CD4-positive, alpha-beta T cell (primary cell): Measurements from ENCODE around the gene SSUH2. TPM values are rescaled to one million over a fixed set of nuclear protein-coding genes. Genes with fewer than 3 reads are reported as not detected.

Experiments
- ATAC-seq: fragments of 200-7000 bp; cut with Tn5 transposase; one replicate; pipeline ENCODE4 v1.10.0; 2022; ENCODE audit warnings: mild to moderate bottlenecking; ENCODE audit not compliant: poor library complexity
- CTCF ChIA-PET: fragments of 350-600 bp; sonication (Branson Sonifier 250); formaldehyde crosslinking; loops from one replicate; lab custom pipeline; 2021; ENCODE audit warnings: antibody characterized with exemption, inconsistent platforms; lab: Charles Lee
- POLR2A ChIA-PET: fragments of 350-600 bp; sonication (Branson Sonifier 250); formaldehyde crosslinking; loops from one replicate; lab custom pipeline; 2021; ENCODE audit warnings: antibody characterized with exemption, inconsistent platforms; lab: Charles Lee
- DNase-seq, 14 experiments: peaks; one replicate each; pipeline ENCODE4 v3.0.0-alpha.2; 2013 to 2020; ENCODE audit warnings: mixed read lengths in 2 of 14
- H3K27ac ChIP-seq, 2 donors: one replicate each; pipeline versions ENCODE4 v1.5.1 to v1.7.0; 2013; ENCODE audit warnings: low read length in 2 of 2, low read depth in 1 of 2, mild to moderate bottlenecking in 1 of 2
- H3K27me3 ChIP-seq, 2 experiments: 1 replicate in 1 of 2; 2 replicates in 1 of 2; pipeline versions ENCODE4 v1.6.1 to v1.7.0; 2013; ENCODE audit warnings: low read length in 2 of 2, control low read depth in 1 of 2, mild to moderate bottlenecking in 1 of 2, moderate library complexity in 1 of 2; ENCODE audit not compliant: insufficient read depth in 2 of 2, control insufficient read depth in 1 of 2
- H3K36me3 ChIP-seq: one replicate; pipeline ENCODE4 v1.6.1; 2013; ENCODE audit warnings: low read length, control low read depth; ENCODE audit not compliant: insufficient read depth
- H3K4me1 ChIP-seq: one replicate; pipeline ENCODE4 v1.6.1; 2013; ENCODE audit warnings: low read length, control low read depth; ENCODE audit not compliant: insufficient read depth
- H3K4me3 ChIP-seq: one replicate; pipeline ENCODE4 v1.5.1; 2013; ENCODE audit warnings: mild to moderate bottlenecking, low read length, moderate library complexity
- H3K9me3 ChIP-seq, 2 experiments: 1 replicate in 1 of 2; 2 replicates in 1 of 2; pipeline versions ENCODE4 v1.6.1 to v1.7.0; 2013; ENCODE audit warnings: low read length in 2 of 2, mild to moderate bottlenecking in 2 of 2, control low read depth in 1 of 2, moderate library complexity in 1 of 2; ENCODE audit not compliant: control insufficient read depth in 1 of 2, insufficient read depth in 1 of 2
- H3K27ac Mint-ChIP-seq: one replicate; pipeline ENCODE4 v1.8.0; 2020; ENCODE audit warnings: mixed read lengths
- H3K27me3 Mint-ChIP-seq: one replicate; pipeline ENCODE4 v1.8.0; 2021; ENCODE audit warnings: mixed read lengths
- H3K36me3 Mint-ChIP-seq: one replicate; pipeline ENCODE4 v1.8.0; 2021; ENCODE audit warnings: low read depth, mixed read lengths
- H3K4me1 Mint-ChIP-seq: one replicate; pipeline ENCODE4 v1.8.0; 2021; ENCODE audit warnings: low read depth, mixed read lengths
- H3K4me3 Mint-ChIP-seq: one replicate; pipeline ENCODE4 v1.8.0; 2020; ENCODE audit warnings: mild to moderate bottlenecking, mixed read lengths
- H3K9me3 Mint-ChIP-seq: one replicate; pipeline ENCODE4 v1.8.0; 2020; ENCODE audit warnings: mixed read lengths
- CTCF ChIP-seq: fragments of 200-600 bp; IDR thresholded peaks from one replicate; pipeline ENCODE4 v1.8.0; 2022; ENCODE audit warnings: antibody characterized with exemption, mild to moderate bottlenecking
- intact Hi-C, 2 experiments: fragments of 100-400 bp; cut with DNase I in 1 of 2; cut with micrococcal nuclease in 1 of 2; formaldehyde crosslinking; loops; one replicate each; pipeline versions ENCODE4 v1.15.1 to v1.9.0; 2023 to 2025; cut with DNase I, micrococcal nuclease
- total RNA-seq, 174 experiments: library from RNA in 2 of 174; stranded (reverse) in 2 of 174; gene quantifications; one replicate each; pipeline ENCODE4 v1.2.3 and lab custom pipeline; 2021 to 2026

SSUH2 gene
- total RNA-seq, 2 experiments from 2014 or later, result not detected

DNA sequence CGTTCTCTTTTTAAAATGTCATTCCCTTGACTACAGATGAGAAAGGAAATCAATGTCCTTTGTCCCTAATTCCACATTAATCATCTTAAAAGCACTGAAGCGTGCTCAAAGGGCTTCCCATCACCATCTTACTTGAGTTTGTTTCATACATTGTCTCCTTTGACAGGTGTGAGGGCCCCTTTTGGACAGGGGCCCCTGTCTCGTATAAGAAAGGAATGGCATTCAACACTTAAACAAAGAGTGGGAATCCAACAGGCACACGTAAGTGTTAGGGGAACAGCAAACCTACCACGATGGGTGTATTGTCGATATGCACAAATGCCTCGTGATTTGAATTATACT is 5.0 kb downstream of the SSUH2 start:
- no peaks in the 10 kb centered on the region for H3K4me1 Mint-ChIP-seq

GRCh38 chr3:8638994-8639658 is 5.5 kb downstream of the SSUH2 start:
- intact Hi-C loops, result no loop called here
- ATAC-seq, result no peak
- CTCF ChIA-PET, result no interaction called here

More for the DNA sequence above, 5.0 kb downstream of the SSUH2 start:
- Mint-ChIP-seq H3K27me3 (peaks cover 34% of the 10 kb centered on the region), H3K9me3 (peaks cover 4% of the 10 kb centered on the region), H3K36me3 (no peaks in the 10 kb centered on the region), H3K27ac (no peak overlapping the region), H3K4me3 (no peak overlapping the region)
- no peak for DNase-seq
- no peak overlapping the region for H3K4me3 ChIP-seq
- H3K36me3 ChIP-seq, result no peaks in the 10 kb centered on the region
- H3K27ac ChIP-seq, result no peak overlapping the region
- peaks cover 0 to 4% of the 10 kb centered on the region in 2 experiments for H3K27me3 ChIP-seq
- H3K4me1 ChIP-seq, result no peaks in the 10 kb centered on the region
- H3K9me3 ChIP-seq, result peaks cover 0 to 4% of the 10 kb centered on the region in 2 experiments
- ATAC-seq, result no peak
- no peak for TF ChIP-seq CTCF
- POLR2A ChIA-PET, result no interaction called here
- intact Hi-C loops, result no loop called here
- CTCF ChIA-PET, result no interaction called here

GRCh38 chr3:8637348-8637747 is 7.2 kb downstream of the SSUH2 start:
- TF ChIP-seq CTCF, result no peak
- H3K4me1 ChIP-seq, result no peaks in the 10 kb centered on the region
- Mint-ChIP-seq H3K27me3 (peaks cover 22% of the 10 kb centered on the region), H3K27ac (no peak overlapping the region), H3K36me3 (no peaks in the 10 kb centered on the region), H3K9me3 (peaks cover 4% of the 10 kb centered on the region), H3K4me1 (no peaks in the 10 kb centered on the region), H3K4me3 (no peak overlapping the region)
- ATAC-seq, result no peak
- intact Hi-C loops, result no loop called here
- peaks cover 0 to 10% of the 10 kb centered on the region in 2 experiments for H3K9me3 ChIP-seq
- POLR2A ChIA-PET, result no interaction called here
- no peaks in the 10 kb centered on the region for H3K27me3 ChIP-seq
- no peak for DNase-seq
- CTCF ChIA-PET, result no interaction called here
- no peak overlapping the region for H3K4me3 ChIP-seq
- no peaks in the 10 kb centered on the region for H3K36me3 ChIP-seq
- H3K27ac ChIP-seq, result no peak overlapping the region

More at GRCh38 chr3:8638994-8639658, 5.5 kb downstream of the SSUH2 start:
- no peak for TF ChIP-seq CTCF
- no peak overlapping the region for H3K4me3 Mint-ChIP-seq
- Histone ChIP-seq H3K27ac (no peak overlapping the region), H3K36me3 (no peaks in the 10 kb centered on the region), H3K27me3 (peaks cover 0 to 4% of the 10 kb centered on the region in 2 experiments), H3K4me1 (no peaks in the 10 kb centered on the region), H3K4me3 (no peak overlapping the region), H3K9me3 (peaks cover 0 to 9% of the 10 kb centered on the region in 2 experiments)
- no peak for DNase-seq
- H3K4me1 Mint-ChIP-seq, result no peaks in the 10 kb centered on the region
- POLR2A ChIA-PET, result no interaction called here
- peaks cover 4% of the 10 kb centered on the region for H3K9me3 Mint-ChIP-seq
- no peak overlapping the region for H3K27ac Mint-ChIP-seq
- H3K36me3 Mint-ChIP-seq, result no peaks in the 10 kb centered on the region
- peaks cover 28% of the 10 kb centered on the region for H3K27me3 Mint-ChIP-seq
